Umbilical cord (tissue), 2 donors: Measurements from ENCODE around the gene LPAR1. TPM values are rescaled to one million over a fixed set of nuclear protein-coding genes. Genes with fewer than 3 reads are reported as not detected.

ENCODE experiments used
- DNase-seq: peaks from one replicate; pipeline ENCODE4 v3.0.0-alpha.2; 2015; ENCODE audit warnings: low spot score
- total RNA-seq: library from RNA; depleted of rRNA; stranded (reverse); fragments of >200 nt; gene quantifications from one replicate; pipeline ENCODE4 v1.2.3, GENCODE V29; 2014; ENCODE audit warnings: low replicate concordance; ENCODE audit not compliant: insufficient read depth

Gene LPAR1
- total RNA-seq, 1 donor from 2014 or later: 78.0 TPM

- DNase-seq: no peak
Observed at GRCh38 chr9:110921705-110922104, 116.6 kb downstream of the LPAR1 start.

DNA sequence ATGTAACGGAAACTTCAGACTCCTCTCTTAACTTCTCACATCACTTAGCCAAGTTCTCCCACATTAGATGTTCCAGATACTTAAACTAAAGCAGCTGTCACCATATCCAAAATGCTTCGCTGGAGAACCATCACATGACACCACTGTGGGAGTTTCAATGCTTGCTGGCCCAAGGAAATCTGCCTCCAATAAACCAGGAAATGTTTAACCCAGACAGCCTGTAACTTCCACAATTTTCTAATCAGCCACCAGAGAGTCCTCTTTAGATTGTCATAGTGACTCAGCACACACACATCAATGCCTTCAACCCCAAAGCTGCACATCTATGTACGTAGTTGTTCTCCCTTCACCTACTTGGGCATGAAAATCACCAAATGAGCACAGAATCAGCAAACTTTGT, 118.7 kb downstream of the LPAR1 start:
- DNase-seq: no peak

- no peak for DNase-seq
Observed at GRCh38 chr9:110919050-110919435, 119.2 kb downstream of the LPAR1 start.

GRCh38 chr9:110918316-110919049, 119.8 kb downstream of the LPAR1 start:
- peak; percentile 59 for DNase-seq

DNA sequence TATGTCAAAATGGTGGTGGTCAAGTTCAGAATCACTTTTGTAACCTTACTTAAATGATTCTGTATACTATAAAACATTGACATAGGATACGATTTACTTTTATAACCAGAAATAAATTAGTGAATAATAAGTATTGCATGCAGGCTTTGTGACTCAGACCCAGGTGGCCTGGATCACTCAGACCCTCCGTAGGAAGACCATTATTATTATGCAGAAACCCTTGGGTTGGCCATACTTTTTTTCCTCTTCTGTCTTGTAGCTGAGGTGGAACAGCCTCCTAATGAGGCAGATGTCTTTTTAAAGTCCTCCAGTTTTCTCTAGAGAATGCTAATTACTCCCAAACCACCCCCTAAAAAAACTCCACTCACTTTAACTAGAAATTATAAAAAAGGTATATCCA, 121.9 kb downstream of the LPAR1 start:
- DNase-seq: no peak

DNA sequence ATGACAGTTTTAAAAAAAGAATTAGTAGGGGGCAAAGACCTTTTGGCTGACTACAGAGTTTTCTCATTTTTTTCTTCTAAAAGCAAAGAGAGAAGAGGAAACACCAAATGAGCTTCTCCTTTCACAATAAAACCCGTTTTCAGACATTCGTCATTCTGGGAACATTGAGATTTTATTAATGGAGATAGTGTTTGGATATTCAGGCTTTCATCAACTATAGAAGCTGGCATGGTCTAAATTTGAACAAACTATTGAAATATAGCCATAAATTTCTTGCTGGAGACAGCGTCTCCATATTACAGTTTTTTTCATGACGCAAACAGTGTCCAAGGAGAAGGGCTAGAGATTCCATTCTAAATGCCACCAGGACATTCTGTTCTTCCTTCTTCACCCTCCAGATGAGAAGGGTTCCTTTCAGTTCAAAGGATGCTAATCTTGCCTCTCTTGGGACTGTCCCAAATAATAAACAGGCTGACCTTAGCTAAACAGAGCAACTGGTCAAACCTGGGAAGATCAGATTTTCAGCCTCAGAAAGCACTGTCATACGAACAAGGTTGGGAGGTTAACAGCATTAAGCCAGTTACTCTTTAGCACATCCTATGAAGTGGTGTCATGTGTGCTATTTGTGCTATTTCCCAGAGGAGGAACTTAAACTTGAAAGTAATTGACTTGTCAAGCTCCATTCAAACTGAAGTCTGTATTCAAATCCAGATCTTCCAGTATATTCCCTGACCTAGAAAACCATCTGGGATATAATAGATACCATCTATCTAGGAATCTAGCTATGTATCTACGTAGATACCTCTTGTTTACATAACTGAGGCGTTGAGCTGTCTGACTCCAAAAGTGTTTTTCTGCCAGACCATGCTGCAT, 125.6 kb downstream of the LPAR1 start:
- DNase-seq: no peak

DNA sequence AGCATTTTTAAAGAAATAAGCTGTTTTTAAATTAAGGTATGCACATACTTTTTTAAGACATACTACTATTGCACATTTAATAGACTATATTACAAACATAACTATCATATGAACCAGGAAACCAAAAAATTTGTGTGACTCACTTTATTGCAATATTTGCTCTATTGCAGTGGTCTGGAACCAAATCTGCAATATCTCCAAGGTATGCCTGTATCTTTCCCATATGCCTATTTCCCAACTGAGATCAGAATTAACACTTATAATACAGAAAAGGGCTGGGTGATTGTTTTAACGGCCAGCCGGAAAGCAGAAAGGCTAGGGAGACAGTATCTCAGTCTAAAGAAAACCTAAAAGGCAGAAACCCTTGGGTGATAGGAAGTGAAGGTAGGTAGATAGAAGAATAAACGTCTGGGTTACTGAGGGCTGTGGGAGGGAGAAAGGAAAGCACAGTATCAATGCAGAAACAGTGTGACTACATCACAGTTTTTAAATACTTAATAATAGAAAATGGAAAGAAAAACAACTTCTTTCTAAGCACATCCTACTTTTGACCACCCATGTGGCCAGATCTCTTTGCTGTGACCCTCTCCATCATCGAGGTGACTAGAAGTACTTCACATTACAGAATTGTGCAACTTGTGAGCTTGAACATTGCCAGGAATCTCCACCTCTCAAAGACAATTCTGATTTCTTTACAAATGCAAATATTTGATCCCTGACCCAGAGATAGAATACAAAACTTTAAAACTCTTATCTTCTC, 126.4 kb downstream of the LPAR1 start:
- no peak for DNase-seq

DNA sequence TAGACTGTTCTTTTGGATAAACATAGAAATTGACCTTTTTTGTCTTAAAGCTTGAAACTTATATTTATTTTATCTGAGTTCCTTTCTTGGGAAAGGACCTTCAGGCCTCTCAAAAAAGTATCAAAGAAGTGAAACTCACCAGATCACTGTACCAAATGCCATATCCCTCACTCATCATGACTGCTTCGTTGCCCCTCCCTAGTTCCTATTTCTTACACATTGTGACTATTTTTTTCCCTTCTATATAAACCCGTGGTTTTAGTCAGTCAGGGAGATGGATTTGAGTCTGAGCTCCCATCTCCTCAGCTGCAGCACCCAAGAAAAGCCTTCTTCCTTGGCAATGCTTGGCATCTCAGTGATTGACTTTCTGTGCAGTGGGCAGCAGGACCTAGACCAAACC, 129.4 kb downstream of the LPAR1 start:
- DNase-seq: no peak

DNA sequence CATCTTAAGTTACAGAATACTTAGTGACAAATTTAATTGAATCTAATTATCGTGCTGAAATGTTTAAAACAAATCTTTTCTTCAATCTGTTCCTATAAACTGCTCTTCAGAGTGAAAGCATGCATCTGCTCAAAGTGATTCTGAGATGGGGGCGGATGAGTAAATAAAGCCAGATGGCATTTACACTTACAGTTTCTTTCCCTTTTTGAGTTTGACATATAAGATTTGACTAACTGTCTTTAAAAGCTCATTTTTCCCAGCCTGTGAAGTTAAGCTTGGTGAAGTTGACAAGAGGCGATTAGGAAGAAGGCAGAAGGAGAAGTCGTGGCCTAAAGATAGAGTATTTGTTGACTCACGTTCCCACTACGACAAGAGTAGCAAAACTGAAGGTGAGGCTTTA, 137.4 kb downstream of the LPAR1 start:
- DNase-seq: peak; percentile 34

DNA sequence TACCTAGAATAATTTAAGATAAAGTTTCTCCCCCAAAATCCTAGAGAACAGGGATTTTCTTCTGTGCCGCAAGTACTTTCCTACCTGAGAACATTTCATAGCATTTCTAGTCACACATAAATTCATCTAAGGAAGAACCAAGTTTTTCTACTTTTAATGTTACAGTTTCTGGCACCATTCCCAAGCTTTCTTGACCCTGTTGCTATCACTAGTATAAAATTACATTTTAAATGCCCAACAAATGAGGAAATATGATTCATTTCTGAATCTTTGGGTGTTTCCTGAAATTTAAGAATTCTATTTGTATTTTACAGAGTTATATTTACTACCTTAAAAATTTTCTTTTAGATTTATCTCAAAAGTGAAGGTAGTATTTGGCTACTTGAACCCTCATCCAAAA, 137.8 kb downstream of the LPAR1 start:
- peak; percentile 41 for DNase-seq

DNA sequence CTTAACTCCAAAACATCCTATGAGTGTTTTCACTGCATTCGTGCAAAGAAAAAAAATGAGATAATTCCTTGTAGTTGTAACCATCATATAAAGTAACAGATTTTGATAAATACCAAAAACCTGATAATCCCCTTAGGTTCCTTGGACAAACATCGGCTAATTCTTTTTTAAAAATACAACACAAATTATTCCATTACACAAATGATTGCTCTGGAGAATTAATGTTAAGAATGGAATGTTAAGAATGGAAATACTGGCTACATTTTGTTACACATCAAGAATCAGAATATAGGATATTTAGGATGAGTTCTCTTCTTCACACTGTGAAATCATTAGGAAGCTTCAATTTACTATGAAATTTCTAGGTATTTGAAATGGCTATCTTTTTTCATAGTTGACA, 139.4 kb downstream of the LPAR1 start:
- DNase-seq: no peak

GRCh38 chr9:110898358-110898757, 139.9 kb downstream of the LPAR1 start:
- no peak for DNase-seq

DNA sequence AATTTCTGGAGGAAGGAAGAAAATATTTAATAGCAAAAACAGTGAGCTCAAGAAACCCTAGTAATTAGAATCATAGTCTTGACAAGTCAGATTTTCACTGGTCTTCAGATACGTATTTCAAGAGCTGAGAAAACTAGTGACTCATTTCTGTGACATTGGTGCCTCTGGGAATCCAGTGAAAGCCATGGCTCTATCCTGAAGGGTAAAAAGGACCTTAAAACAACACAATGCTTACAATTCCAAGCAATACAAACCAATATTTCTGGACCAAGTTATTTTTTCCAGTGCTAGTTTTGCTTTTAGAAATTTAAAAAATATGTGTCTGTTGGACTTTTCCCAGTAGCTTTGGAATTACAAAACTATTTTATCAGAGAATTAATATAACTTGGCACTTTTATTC, 140.3 kb downstream of the LPAR1 start:
- DNase-seq: no peak

GRCh38 chr9:110895147-110895905, 142.9 kb downstream of the LPAR1 start:
- DNase-seq: peak; percentile 45

GRCh38 chr9:110894731-110895130, 143.5 kb downstream of the LPAR1 start:
- DNase-seq: no peak

- no peak for DNase-seq
Observed at GRCh38 chr9:110892689-110893088, 145.6 kb downstream of the LPAR1 start.

DNA sequence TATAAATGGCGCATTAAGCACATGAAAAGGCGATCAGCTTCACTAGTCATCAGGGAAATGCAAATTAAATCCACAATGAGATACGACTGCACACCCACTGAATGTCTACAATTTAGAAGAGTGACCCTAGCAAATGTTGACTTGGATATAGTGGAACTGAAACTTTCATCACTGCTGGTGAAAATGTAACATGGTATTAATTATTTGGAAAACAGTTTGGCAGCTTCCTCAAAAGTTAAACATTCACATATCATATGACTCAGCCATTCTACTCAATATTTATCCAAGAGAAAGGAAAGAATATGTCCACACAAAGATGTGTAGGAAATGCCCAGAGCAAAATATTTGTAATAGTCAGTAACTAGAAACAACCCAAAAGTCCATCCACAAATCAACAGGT, 146.5 kb downstream of the LPAR1 start:
- DNase-seq: no peak

DNA sequence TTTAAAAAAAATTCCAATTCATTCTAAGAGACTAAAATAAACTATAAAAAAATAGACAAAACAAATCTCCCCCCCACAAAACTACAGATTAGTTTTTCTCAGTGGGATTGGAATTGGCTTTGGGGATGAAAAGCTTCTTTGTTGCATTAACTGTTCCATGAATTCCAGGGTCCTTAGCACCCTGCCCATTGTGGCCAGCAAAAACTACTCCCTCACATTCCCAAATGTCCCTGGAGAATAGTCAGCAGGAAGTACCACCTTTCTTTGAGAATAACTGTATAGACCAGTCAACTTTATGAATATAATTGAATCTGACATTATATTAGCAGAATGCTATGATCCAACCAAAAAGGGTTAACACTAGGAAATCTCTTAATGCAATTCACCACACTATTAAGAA, 147.9 kb downstream of the LPAR1 start:
- no peak for DNase-seq

DNA sequence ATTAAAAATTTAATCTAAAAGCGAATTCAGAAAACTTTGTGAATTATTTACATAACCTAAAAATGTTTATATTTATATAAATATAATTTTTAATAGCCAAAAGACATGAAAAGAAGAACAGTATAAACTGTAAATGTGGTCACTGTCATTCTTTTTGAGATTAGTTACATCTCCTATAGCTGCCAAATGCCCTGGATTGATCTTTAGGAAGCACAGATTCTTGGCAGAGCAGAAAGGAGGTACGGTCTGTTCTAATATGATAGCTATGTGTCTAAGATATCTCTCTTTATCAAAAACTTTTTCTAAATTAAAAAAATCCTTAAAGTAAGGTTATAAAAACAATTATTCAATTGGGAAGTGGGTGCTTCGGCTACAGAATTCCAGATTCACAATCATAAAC, 151.0 kb downstream of the LPAR1 start:
- DNase-seq: no peak

GRCh38 chr9:110886832-110887231, 151.4 kb downstream of the LPAR1 start:
- DNase-seq: no peak

DNA sequence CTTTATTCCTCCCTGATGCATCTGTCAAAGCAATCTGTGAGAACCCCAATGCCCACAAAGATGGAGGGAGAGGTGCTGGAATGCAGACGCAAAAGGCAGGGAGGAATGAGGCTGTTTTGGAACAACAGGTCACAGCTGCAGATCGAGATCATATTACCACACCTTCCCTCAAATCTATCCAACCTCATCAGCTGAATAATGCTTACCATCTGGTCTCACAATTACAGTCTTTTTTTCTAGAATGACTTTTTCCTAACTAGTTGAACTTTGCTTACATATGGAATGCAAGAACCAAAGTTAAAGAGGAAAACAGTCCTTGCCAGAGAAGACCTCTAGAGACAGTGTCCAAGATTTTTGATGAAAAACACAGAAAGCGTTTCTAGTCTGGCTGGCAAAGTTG, 158.1 kb downstream of the LPAR1 start:
- no peak for DNase-seq

GRCh38 chr9:110877374-110877773, 160.9 kb downstream of the LPAR1 start:
- no peak for DNase-seq
